ENCODE data around the gene RAD51B.
"Not testable (repeated sequence)": the region's sequence is repeated elsewhere in the genome, so short reads cannot be mapped to it uniquely, and the experiment has no call there.

- TF ChIP-seq, protein P1, sequence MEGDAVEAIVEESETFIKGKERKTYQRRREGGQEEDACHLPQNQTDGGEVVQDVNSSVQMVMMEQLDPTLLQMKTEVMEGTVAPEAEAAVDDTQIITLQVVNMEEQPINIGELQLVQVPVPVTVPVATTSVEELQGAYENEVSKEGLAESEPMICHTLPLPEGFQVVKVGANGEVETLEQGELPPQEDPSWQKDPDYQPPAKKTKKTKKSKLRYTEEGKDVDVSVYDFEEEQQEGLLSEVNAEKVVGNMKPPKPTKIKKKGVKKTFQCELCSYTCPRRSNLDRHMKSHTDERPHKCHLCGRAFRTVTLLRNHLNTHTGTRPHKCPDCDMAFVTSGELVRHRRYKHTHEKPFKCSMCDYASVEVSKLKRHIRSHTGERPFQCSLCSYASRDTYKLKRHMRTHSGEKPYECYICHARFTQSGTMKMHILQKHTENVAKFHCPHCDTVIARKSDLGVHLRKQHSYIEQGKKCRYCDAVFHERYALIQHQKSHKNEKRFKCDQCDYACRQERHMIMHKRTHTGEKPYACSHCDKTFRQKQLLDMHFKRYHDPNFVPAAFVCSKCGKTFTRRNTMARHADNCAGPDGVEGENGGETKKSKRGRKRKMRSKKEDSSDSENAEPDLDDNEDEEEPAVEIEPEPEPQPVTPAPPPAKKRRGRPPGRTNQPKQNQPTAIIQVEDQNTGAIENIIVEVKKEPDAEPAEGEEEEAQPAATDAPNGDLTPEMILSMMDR (IDR thresholded peaks at IDR 0.05), result not testable (repeated sequence)
- TF ChIP-seq POLR2A, EP300, POLR2AphosphoS5 (IDR thresholded peaks at IDR 0.05): not testable (repeated sequence)
Observed at GRCh38 chr14:68031011-68031410, 211.4 kb downstream of the RAD51B start.
